Hepatocyte (in vitro differentiated cells): Measurements from ENCODE around the gene KDM4C.

Experiments
- CTCF ChIP-seq: fragments of 200-600 bp; sonication (generic); IDR thresholded peaks from 2 replicates; pipeline ENCODE4 v1.5.1; 2016; ENCODE audit warnings: antibody characterized with exemption, mild to moderate bottlenecking; ENCODE audit not compliant: poor library complexity
- EZH2 ChIP-seq: fragments of 200-600 bp; sonication (generic); IDR thresholded peaks from 2 replicates; pipeline ENCODE4 v1.6.1; 2016; ENCODE audit warnings: antibody characterized with exemption, mild to moderate bottlenecking, borderline replicate concordance

GRCh38 chr9:7173139-7173538, 415.4 kb downstream of the KDM4C start:
- TF ChIP-seq CTCF (no peak), EZH2 (no peak)
